Loucy (cell line): ENCODE results near the gene CD86.

Experiments
- H2AFZ ChIP-seq: fragments of 200-600 bp; sonication (generic); 2 replicates; pipeline ENCODE4 v1.6.0; 2016; ENCODE audit warnings: antibody characterized with exemption, mild to moderate bottlenecking, low read length, moderate library complexity
- H3F3A ChIP-seq: fragments of 200-600 bp; 2 replicates; pipeline ENCODE4 v1.6.0; 2016; ENCODE audit warnings: antibody characterized with exemption, low read depth, mild to moderate bottlenecking
- H3K27me3 ChIP-seq: fragments of 200-600 bp; sonication (generic); 2 replicates; pipeline ENCODE4 v1.6.1; 2014; ENCODE audit warnings: low read length, mild to moderate bottlenecking; ENCODE audit not compliant: insufficient read depth, poor library complexity, severe bottlenecking
- H3K36me3 ChIP-seq: fragments of 200-600 bp; sonication (generic); 2 replicates; pipeline ENCODE4 v1.6.1; 2016; ENCODE audit warnings: low read length; ENCODE audit not compliant: insufficient read depth
- H3K4me1 ChIP-seq: fragments of 200-600 bp; sonication (generic); 2 replicates; pipeline ENCODE4 v1.5.1; 2014; ENCODE audit warnings: low read length, mild to moderate bottlenecking; ENCODE audit not compliant: insufficient read depth, poor library complexity, severe bottlenecking
- H3K4me2 ChIP-seq: fragments of 200-600 bp; sonication (generic); 2 replicates; pipeline ENCODE4 v1.6.0; 2014; ENCODE audit warnings: antibody characterized with exemption, low read length, low read depth, mild to moderate bottlenecking; ENCODE audit not compliant: poor library complexity, severe bottlenecking
- H3K4me3 ChIP-seq: fragments of 200-600 bp; sonication (generic); 2 replicates; pipeline ENCODE4 v1.5.1; 2014; ENCODE audit warnings: low read length, mild to moderate bottlenecking, mixed read lengths; ENCODE audit not compliant: poor library complexity, severe bottlenecking
- H3K79me2 ChIP-seq: fragments of 200-600 bp; sonication (generic); 2 replicates; pipeline ENCODE4 v1.6.1; 2014; ENCODE audit warnings: low read length; ENCODE audit not compliant: insufficient read depth
- H3K9ac ChIP-seq: fragments of 200-600 bp; sonication (generic); 2 replicates; pipeline ENCODE4 v1.6.0; 2014; ENCODE audit warnings: mild to moderate bottlenecking, low read depth, low read length, moderate library complexity; ENCODE audit not compliant: poor library complexity, severe bottlenecking
- H3K9me2 ChIP-seq: fragments of 200-600 bp; sonication (generic); replicated peaks from 2 replicates; pipeline ENCODE4 v1.6.1; 2016; ENCODE audit warnings: low read depth, low read length, mixed read lengths
- H3K9me3 ChIP-seq: fragments of 200-600 bp; sonication (generic); 2 replicates; pipeline ENCODE4 v1.6.1; 2014; ENCODE audit warnings: mild to moderate bottlenecking, antibody characterized with exemption, low read length, low read depth; ENCODE audit not compliant: insufficient read depth
- H4K20me1 ChIP-seq: fragments of 200-600 bp; sonication (generic); 2 replicates; pipeline ENCODE4 v1.6.0; 2014; ENCODE audit warnings: antibody characterized with exemption, low read length, mild to moderate bottlenecking; ENCODE audit not compliant: insufficient read depth, poor library complexity, severe bottlenecking
- CTCF ChIP-seq: fragments of 200-600 bp; sonication (generic); conservative IDR thresholded peaks from 2 replicates; pipeline ENCODE4 v1.5.1; 2014; ENCODE audit warnings: mild to moderate bottlenecking, antibody characterized with exemption, low read length
- EZH2phosphoT487 ChIP-seq: fragments of 200-600 bp; IDR thresholded peaks from 2 replicates; pipeline ENCODE4 v1.6.1; 2018; ENCODE audit warnings: antibody characterized with exemption, mild to moderate bottlenecking, moderate library complexity, borderline replicate concordance

CD86 gene

DNA sequence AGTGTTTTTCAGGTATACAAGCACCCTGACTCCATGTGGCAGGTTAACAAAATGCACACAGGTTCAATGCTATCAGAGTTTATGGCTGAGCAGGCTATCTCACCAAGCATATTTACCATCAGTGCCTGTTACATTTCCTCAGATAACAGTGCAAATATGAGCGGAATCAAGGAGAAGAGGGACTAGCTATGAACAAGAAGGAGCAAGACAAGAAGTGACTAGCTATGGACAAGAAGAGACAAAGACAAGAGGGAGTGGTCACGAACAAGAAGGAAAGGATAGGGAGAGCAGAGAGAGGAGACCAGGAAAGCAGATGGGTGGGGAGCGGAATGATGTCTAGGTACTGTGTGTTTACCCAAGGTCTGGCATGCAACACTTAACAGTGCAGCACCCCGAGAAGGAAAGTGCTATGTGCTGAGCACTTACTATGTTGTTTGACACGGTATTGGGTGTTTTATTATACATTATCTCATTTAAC is 41.7 kb upstream of the CD86 start:
- Histone ChIP-seq H3K79me2 (no peaks in the 10 kb centered on the region), H3K4me1 (peaks cover 13% of the 10 kb centered on the region), H3K36me3 (no peaks in the 10 kb centered on the region), H3K9me3 (no peaks in the 10 kb centered on the region), H3K4me3 (no peak overlapping the region), H3K27me3 (no peaks in the 10 kb centered on the region), H3K9ac (no peak overlapping the region), H3K4me2 (no peak overlapping the region), H2AFZ (no peak overlapping the region), H3K9me2 (no peaks in the 10 kb centered on the region), H4K20me1 (no peaks in the 10 kb centered on the region), H3F3A (no peaks in the 10 kb centered on the region)
- TF ChIP-seq EZH2phosphoT487, result no peak
- TF ChIP-seq CTCF, result no peak

DNA sequence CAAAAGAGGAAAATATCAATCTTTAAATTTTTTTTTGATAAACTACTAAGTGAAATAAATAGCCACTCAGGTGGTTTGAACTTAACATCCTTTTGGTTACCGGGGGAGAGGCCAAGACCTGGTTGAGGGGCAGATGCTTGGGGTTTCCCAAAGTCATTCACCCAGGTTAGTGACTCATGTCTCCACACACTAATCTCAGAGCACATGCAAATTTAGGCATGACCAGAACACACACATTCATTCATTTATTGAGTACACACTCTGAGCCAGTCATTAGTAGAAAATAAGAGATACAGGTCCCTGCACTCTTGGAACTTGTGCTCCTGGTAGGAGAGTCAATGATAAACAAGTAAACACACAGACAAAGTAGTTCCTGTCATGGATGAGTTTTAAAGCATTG is 40.4 kb upstream of the CD86 start:
- H3K9ac ChIP-seq, result no peak overlapping the region
- no peaks in the 10 kb centered on the region for H3K27me3 ChIP-seq
- H3K9me3 ChIP-seq, result no peaks in the 10 kb centered on the region
- TF ChIP-seq EZH2phosphoT487 (no peak), CTCF (no peak)
- H2AFZ ChIP-seq, result no peak overlapping the region
- no peaks in the 10 kb centered on the region for H3K36me3 ChIP-seq
- H3K4me3 ChIP-seq, result no peak overlapping the region
- no peaks in the 10 kb centered on the region for H3K9me2 ChIP-seq
- peaks cover 12% of the 10 kb centered on the region for H3K4me1 ChIP-seq
- H3F3A ChIP-seq, result no peaks in the 10 kb centered on the region
- H3K79me2 ChIP-seq, result no peaks in the 10 kb centered on the region
- no peaks in the 10 kb centered on the region for H4K20me1 ChIP-seq
- H3K4me2 ChIP-seq, result no peak overlapping the region

DNA sequence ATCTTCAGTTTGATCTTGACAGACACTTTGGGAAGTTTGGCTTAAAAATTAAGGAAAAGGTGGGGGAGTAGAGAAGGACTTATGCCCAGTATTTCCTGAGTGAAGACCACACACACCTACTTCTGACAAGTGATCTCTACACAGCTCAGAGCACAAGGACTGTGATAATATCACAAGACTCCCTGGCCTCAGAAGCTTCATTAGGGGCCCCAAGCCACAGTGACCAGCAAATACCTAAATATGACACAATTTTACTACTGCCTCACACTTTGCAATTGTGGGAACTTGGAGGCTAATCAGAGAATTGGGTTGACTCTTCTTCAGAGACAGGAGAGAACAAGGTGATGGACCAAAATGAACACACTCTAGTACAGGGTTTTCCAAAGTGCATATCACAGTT is 35.7 kb upstream of the CD86 start:
- no peak overlapping the region for H3K4me3 ChIP-seq
- no peaks in the 10 kb centered on the region for H3K4me1 ChIP-seq
- H3K9me3 ChIP-seq, result no peaks in the 10 kb centered on the region
- no peak for TF ChIP-seq EZH2phosphoT487
- TF ChIP-seq CTCF, result no peak
- no peak overlapping the region for H3K9ac ChIP-seq
- no peaks in the 10 kb centered on the region for H3K36me3 ChIP-seq
- no peaks in the 10 kb centered on the region for H3F3A ChIP-seq
- H2AFZ ChIP-seq, result no peak overlapping the region
- no peaks in the 10 kb centered on the region for H4K20me1 ChIP-seq
- no peaks in the 10 kb centered on the region for H3K9me2 ChIP-seq
- H3K79me2 ChIP-seq, result no peaks in the 10 kb centered on the region
- no peaks in the 10 kb centered on the region for H3K27me3 ChIP-seq
- H3K4me2 ChIP-seq, result no peak overlapping the region
